SK-N-SH (cell line): ENCODE data around the gene CD38. TPM values are rescaled to one million over a fixed set of nuclear protein-coding genes. Genes with fewer than 3 reads are reported as not detected.

Experiments
- ELF1 ChIP-seq: IDR thresholded peaks from 2 replicates; pipeline ENCODE4 v1.4.0; 2012
- EP300 ChIP-seq, 2 experiments: IDR thresholded peaks; 2 replicates each; pipeline versions ENCODE4 v1.4.0 to v1.6.1; 2012; ENCODE audit warnings: borderline replicate concordance in 1 of 2, low read depth in 1 of 2, low read length in 1 of 2
- EZH2phosphoT487 ChIP-seq: fragments of 200-600 bp; sonication (generic); IDR thresholded peaks from 2 replicates; pipeline ENCODE4 v1.6.1; 2017; ENCODE audit warnings: low read depth, mixed run types, mild to moderate bottlenecking, antibody characterized with exemption, moderate library complexity, borderline replicate concordance
- FOSL2 ChIP-seq: IDR thresholded peaks from 2 replicates; pipeline ENCODE4 v1.4.0; 2012; ENCODE audit warnings: low read depth, mild to moderate bottlenecking, moderate library complexity, borderline replicate concordance
- GABPA ChIP-seq: IDR thresholded peaks from 2 replicates; pipeline ENCODE4 v1.4.0; 2012; ENCODE audit warnings: low read depth, mild to moderate bottlenecking
- GATA2 ChIP-seq: sonication (generic); formaldehyde crosslinking; IDR thresholded peaks from 2 replicates; pipeline ENCODE4 v1.5.0; 2020; ENCODE audit warnings: mild to moderate bottlenecking, missing genetic modification reagents
- IRF3 ChIP-seq: fragments of 150-350 bp; IDR thresholded peaks from 2 replicates; pipeline ENCODE4 v1.6.1; 2016; ENCODE audit warnings: mild to moderate bottlenecking, low read depth, low read length
- MEF2A ChIP-seq: IDR thresholded peaks from 2 replicates; pipeline ENCODE4 v1.4.0; 2012; ENCODE audit warnings: low read depth, borderline replicate concordance
- MXI1 ChIP-seq: IDR thresholded peaks from 2 replicates; pipeline ENCODE4 v1.6.1; 2012; ENCODE audit warnings: mild to moderate bottlenecking, low read depth, low read length, improper control_type of control experiment
- NRF1 ChIP-seq: IDR thresholded peaks from 2 replicates; pipeline ENCODE4 v1.6.1; 2012; ENCODE audit warnings: low read depth, mild to moderate bottlenecking, low read length
- POLR2AphosphoS5 ChIP-seq: IDR thresholded peaks from 2 replicates; pipeline ENCODE4 v1.6.1; 2012; ENCODE audit warnings: low read depth, low read length
- RFX5 ChIP-seq: IDR thresholded peaks from 2 replicates; pipeline ENCODE4 v1.6.1; 2012; ENCODE audit warnings: mild to moderate bottlenecking, improper control_type of control experiment, low read length
- RXRA ChIP-seq: IDR thresholded peaks from 2 replicates; pipeline ENCODE4 v1.4.0; 2012; ENCODE audit warnings: low read depth, mild to moderate bottlenecking, borderline replicate concordance
- SMC3 ChIP-seq: IDR thresholded peaks from 2 replicates; pipeline ENCODE4 v1.6.1; 2012; ENCODE audit warnings: low read depth, low read length, improper control_type of control experiment
- TAF1 ChIP-seq: IDR thresholded peaks from 2 replicates; pipeline ENCODE4 v1.6.1; 2012; ENCODE audit warnings: low read depth, mild to moderate bottlenecking, low read length, moderate library complexity, borderline replicate concordance
- TCF12 ChIP-seq: IDR thresholded peaks from 2 replicates; pipeline ENCODE4 v1.4.0; 2012
- TEAD4 ChIP-seq: IDR thresholded peaks from 2 replicates; pipeline ENCODE4 v1.4.0; 2012; ENCODE audit warnings: mild to moderate bottlenecking, borderline replicate concordance; ENCODE audit not compliant: insufficient read depth
- USF2 ChIP-seq: fragments of 150-350 bp; IDR thresholded peaks from 2 replicates; pipeline ENCODE4 v1.6.1; 2017; ENCODE audit warnings: antibody characterized with exemption, low read length, low read depth, borderline replicate concordance
- YY1 ChIP-seq: IDR thresholded peaks from 2 replicates; pipeline ENCODE4 v1.4.0; 2012; ENCODE audit warnings: low read depth, mild to moderate bottlenecking
- polyA plus RNA-seq, 3 experiments: library from polyadenylated mRNA; depleted of rRNA; stranded (reverse); fragments of >200 nt; gene quantifications; 2 replicates each; pipeline ENCODE4 v1.2.3, GENCODE V29; 2012
- TF ChIP-seq, protein P1 (sequence below): IDR thresholded peaks from 2 replicates; pipeline ENCODE4 v1.4.0; 2012; ENCODE audit warnings: low read depth, borderline replicate concordance
- TF ChIP-seq, protein P2 (sequence below): IDR thresholded peaks from 2 replicates; pipeline ENCODE4 v1.6.1; 2012; ENCODE audit warnings: mild to moderate bottlenecking, low read depth, low read length, moderate library complexity
- TF ChIP-seq, protein P3 (sequence below): fragments of 200-600 bp; sonication (generic); IDR thresholded peaks from 2 replicates; pipeline ENCODE4 v1.6.1; 2017; ENCODE audit warnings: antibody characterized with exemption, mild to moderate bottlenecking, moderate library complexity

The CD38 gene
- polyA plus RNA-seq, 1 of the 3 experiments (the other 2 are of a cell fraction): 0.02 TPM

DNA sequence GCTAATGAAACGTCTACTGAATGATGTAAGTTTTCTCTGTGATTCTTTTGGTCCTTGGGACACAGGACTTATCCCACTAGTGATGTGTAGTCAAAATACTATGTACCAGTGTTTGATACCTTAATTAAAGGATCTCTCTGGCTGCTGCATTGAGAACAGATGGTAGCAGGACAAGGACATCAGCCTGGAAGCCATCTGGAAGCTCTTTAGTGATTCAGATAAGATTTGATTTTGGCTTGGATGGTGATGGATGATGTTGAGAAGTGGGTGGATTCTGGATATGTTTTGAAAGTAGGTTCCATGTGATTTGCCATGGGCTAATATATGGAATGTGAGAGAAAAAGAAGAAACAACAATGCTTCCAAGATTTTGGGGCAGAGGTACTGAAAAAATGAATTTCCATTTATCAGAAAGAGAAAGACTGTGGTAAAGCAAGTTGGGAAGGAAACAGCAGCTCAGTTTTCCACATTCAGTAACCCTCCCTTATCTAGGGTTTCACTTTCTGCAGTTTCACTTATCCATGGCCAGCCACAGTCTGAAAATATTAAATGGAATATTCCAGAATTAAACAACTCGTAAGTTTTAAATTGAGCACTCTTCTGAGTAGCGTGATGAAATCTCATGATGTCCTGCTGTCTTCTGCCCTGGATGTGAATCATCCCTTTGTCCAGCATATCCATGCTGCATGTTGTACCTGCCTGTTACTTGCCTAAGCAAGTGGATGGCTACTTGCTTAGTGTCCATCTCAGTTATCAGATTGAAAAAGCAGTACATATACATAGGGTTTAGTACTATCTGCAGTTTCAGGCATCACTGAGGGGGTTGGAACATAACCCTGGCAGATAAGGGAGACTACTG is 15.6 kb downstream of the CD38 start (continued):
- TF ChIP-seq, protein P1, sequence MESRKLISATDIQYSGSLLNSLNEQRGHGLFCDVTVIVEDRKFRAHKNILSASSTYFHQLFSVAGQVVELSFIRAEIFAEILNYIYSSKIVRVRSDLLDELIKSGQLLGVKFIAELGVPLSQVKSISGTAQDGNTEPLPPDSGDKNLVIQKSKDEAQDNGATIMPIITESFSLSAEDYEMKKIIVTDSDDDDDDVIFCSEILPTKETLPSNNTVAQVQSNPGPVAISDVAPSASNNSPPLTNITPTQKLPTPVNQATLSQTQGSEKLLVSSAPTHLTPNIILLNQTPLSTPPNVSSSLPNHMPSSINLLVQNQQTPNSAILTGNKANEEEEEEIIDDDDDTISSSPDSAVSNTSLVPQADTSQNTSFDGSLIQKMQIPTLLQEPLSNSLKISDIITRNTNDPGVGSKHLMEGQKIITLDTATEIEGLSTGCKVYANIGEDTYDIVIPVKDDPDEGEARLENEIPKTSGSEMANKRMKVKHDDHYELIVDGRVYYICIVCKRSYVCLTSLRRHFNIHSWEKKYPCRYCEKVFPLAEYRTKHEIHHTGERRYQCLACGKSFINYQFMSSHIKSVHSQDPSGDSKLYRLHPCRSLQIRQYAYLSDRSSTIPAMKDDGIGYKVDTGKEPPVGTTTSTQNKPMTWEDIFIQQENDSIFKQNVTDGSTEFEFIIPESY: no peak
- TF ChIP-seq, protein P2, sequence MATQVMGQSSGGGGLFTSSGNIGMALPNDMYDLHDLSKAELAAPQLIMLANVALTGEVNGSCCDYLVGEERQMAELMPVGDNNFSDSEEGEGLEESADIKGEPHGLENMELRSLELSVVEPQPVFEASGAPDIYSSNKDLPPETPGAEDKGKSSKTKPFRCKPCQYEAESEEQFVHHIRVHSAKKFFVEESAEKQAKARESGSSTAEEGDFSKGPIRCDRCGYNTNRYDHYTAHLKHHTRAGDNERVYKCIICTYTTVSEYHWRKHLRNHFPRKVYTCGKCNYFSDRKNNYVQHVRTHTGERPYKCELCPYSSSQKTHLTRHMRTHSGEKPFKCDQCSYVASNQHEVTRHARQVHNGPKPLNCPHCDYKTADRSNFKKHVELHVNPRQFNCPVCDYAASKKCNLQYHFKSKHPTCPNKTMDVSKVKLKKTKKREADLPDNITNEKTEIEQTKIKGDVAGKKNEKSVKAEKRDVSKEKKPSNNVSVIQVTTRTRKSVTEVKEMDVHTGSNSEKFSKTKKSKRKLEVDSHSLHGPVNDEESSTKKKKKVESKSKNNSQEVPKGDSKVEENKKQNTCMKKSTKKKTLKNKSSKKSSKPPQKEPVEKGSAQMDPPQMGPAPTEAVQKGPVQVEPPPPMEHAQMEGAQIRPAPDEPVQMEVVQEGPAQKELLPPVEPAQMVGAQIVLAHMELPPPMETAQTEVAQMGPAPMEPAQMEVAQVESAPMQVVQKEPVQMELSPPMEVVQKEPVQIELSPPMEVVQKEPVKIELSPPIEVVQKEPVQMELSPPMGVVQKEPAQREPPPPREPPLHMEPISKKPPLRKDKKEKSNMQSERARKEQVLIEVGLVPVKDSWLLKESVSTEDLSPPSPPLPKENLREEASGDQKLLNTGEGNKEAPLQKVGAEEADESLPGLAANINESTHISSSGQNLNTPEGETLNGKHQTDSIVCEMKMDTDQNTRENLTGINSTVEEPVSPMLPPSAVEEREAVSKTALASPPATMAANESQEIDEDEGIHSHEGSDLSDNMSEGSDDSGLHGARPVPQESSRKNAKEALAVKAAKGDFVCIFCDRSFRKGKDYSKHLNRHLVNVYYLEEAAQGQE: no peak
- TF ChIP-seq TCF12: peak; percentile 52
- TF ChIP-seq NRF1: no peak
- TF ChIP-seq RXRA: no peak
- no peak for TF ChIP-seq GABPA
- peak; percentile 94 for TF ChIP-seq GATA2 (CRISPR knock-in tag)
- TF ChIP-seq MXI1: peak; percentile 43; the same call in 1 of the 2 replicates
- TF ChIP-seq SMC3: no peak
- TF ChIP-seq USF2: no peak
- TF ChIP-seq YY1: no peak
- no peak for TF ChIP-seq TEAD4
- TF ChIP-seq EP300 (IDR thresholded peaks at IDR 0.05; ENCODE audit: borderline replicate concordance in 1 of 2, low read depth in 1 of 2, low read length in 1 of 2): peak in 1 of 2 experiments; percentile 92; a peak in 1 of 4 replicates
- TF ChIP-seq MEF2A: no peak
- no peak for TF ChIP-seq RFX5
- no peak for TF ChIP-seq EZH2phosphoT487
- TF ChIP-seq POLR2AphosphoS5: no peak
- no peak for TF ChIP-seq IRF3
- TF ChIP-seq FOSL2: no peak
- TF ChIP-seq ELF1: no peak
- TF ChIP-seq TAF1: no peak
- TF ChIP-seq, protein P3, sequence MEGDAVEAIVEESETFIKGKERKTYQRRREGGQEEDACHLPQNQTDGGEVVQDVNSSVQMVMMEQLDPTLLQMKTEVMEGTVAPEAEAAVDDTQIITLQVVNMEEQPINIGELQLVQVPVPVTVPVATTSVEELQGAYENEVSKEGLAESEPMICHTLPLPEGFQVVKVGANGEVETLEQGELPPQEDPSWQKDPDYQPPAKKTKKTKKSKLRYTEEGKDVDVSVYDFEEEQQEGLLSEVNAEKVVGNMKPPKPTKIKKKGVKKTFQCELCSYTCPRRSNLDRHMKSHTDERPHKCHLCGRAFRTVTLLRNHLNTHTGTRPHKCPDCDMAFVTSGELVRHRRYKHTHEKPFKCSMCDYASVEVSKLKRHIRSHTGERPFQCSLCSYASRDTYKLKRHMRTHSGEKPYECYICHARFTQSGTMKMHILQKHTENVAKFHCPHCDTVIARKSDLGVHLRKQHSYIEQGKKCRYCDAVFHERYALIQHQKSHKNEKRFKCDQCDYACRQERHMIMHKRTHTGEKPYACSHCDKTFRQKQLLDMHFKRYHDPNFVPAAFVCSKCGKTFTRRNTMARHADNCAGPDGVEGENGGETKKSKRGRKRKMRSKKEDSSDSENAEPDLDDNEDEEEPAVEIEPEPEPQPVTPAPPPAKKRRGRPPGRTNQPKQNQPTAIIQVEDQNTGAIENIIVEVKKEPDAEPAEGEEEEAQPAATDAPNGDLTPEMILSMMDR: no peak
